CD4-positive, alpha-beta T cell (primary cell): ENCODE data around the gene GLO1. TPM values are rescaled to one million over a fixed set of nuclear protein-coding genes. Genes with fewer than 3 reads are reported as not detected.

Experiments used
- ATAC-seq: fragments of 200-7000 bp; cut with Tn5 transposase; one replicate; pipeline ENCODE4 v1.10.0; 2022; ENCODE audit warnings: mild to moderate bottlenecking; ENCODE audit not compliant: poor library complexity
- CTCF ChIA-PET: fragments of 350-600 bp; sonication (Branson Sonifier 250); formaldehyde crosslinking; loops from one replicate; lab custom pipeline; 2021; ENCODE audit warnings: antibody characterized with exemption, inconsistent platforms; lab: Charles Lee
- POLR2A ChIA-PET: fragments of 350-600 bp; sonication (Branson Sonifier 250); formaldehyde crosslinking; loops from one replicate; lab custom pipeline; 2021; ENCODE audit warnings: antibody characterized with exemption, inconsistent platforms; lab: Charles Lee
- DNase-seq, 14 experiments: peaks; one replicate each; pipeline ENCODE4 v3.0.0-alpha.2; 2013 to 2020; ENCODE audit warnings: mixed read lengths in 2 of 14
- H3K27ac ChIP-seq, 2 donors: one replicate each; pipeline versions ENCODE4 v1.5.1 to v1.7.0; 2013; ENCODE audit warnings: low read length in 2 of 2, low read depth in 1 of 2, mild to moderate bottlenecking in 1 of 2
- H3K27me3 ChIP-seq, 2 experiments: 1 replicate in 1 of 2; 2 replicates in 1 of 2; pipeline versions ENCODE4 v1.6.1 to v1.7.0; 2013; ENCODE audit warnings: low read length in 2 of 2, control low read depth in 1 of 2, mild to moderate bottlenecking in 1 of 2, moderate library complexity in 1 of 2; ENCODE audit not compliant: insufficient read depth in 2 of 2, control insufficient read depth in 1 of 2
- H3K36me3 ChIP-seq: one replicate; pipeline ENCODE4 v1.6.1; 2013; ENCODE audit warnings: low read length, control low read depth; ENCODE audit not compliant: insufficient read depth
- H3K4me1 ChIP-seq: one replicate; pipeline ENCODE4 v1.6.1; 2013; ENCODE audit warnings: low read length, control low read depth; ENCODE audit not compliant: insufficient read depth
- H3K4me3 ChIP-seq: one replicate; pipeline ENCODE4 v1.5.1; 2013; ENCODE audit warnings: mild to moderate bottlenecking, low read length, moderate library complexity
- H3K9me3 ChIP-seq, 2 experiments: 1 replicate in 1 of 2; 2 replicates in 1 of 2; pipeline versions ENCODE4 v1.6.1 to v1.7.0; 2013; ENCODE audit warnings: low read length in 2 of 2, mild to moderate bottlenecking in 2 of 2, control low read depth in 1 of 2, moderate library complexity in 1 of 2; ENCODE audit not compliant: control insufficient read depth in 1 of 2, insufficient read depth in 1 of 2
- H3K27ac Mint-ChIP-seq: one replicate; pipeline ENCODE4 v1.8.0; 2020; ENCODE audit warnings: mixed read lengths
- H3K27me3 Mint-ChIP-seq: one replicate; pipeline ENCODE4 v1.8.0; 2021; ENCODE audit warnings: mixed read lengths
- H3K36me3 Mint-ChIP-seq: one replicate; pipeline ENCODE4 v1.8.0; 2021; ENCODE audit warnings: low read depth, mixed read lengths
- H3K4me1 Mint-ChIP-seq: one replicate; pipeline ENCODE4 v1.8.0; 2021; ENCODE audit warnings: low read depth, mixed read lengths
- H3K4me3 Mint-ChIP-seq: one replicate; pipeline ENCODE4 v1.8.0; 2020; ENCODE audit warnings: mild to moderate bottlenecking, mixed read lengths
- H3K9me3 Mint-ChIP-seq: one replicate; pipeline ENCODE4 v1.8.0; 2020; ENCODE audit warnings: mixed read lengths
- intact Hi-C, 2 experiments: fragments of 100-400 bp; cut with DNase I in 1 of 2; cut with micrococcal nuclease in 1 of 2; formaldehyde crosslinking; loops; one replicate each; pipeline versions ENCODE4 v1.15.1 to v1.9.0; 2023 to 2025; cut with DNase I, micrococcal nuclease
- total RNA-seq, 174 experiments: library from RNA in 2 of 174; stranded (reverse) in 2 of 174; gene quantifications; one replicate each; pipeline ENCODE4 v1.2.3 and lab custom pipeline; 2021 to 2026
- TF ChIP-seq, protein P1 (sequence below): fragments of 200-600 bp; IDR thresholded peaks from one replicate; pipeline ENCODE4 v1.8.0; 2022; ENCODE audit warnings: antibody characterized with exemption, mild to moderate bottlenecking

GLO1 gene
- total RNA-seq, 2 experiments from 2014 or later = 24.1 to 26.2 TPM

DNA sequence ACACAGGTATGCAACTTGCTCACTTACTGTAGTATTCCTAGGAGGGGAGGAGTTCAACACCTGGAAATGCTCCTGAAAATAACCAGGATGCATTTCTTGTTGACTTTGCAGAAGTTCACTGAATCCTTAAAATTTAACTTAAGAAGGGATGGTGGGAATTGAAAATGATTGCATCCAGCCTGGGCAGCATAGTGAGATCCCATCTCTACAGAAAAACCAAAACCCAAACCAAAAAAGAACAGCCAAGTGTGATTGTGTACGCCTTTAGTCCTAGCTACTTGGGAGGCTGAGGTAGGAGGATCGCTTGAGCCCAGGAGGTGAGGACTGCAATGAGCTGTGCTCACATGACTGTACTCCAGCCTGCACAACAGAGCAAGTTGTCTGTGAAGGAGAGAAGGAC lies 13.9 kb upstream of the GLO1 start:
- Mint-ChIP-seq H3K27ac (no peak overlapping the region), H3K4me1 (peaks cover 15% of the 10 kb centered on the region), H3K36me3 (no peaks in the 10 kb centered on the region), H3K27me3 (peaks cover 67% of the 10 kb centered on the region), H3K4me3 (no peak overlapping the region), H3K9me3 (no peaks in the 10 kb centered on the region)
- ChIA-PET CTCF (interaction anchor here (0.9 kb wide), 1 partner anchor 24 kb away, joined by 3 read pairs; no protein-coding TSS in a partner anchor), POLR2A (no interaction called here)
- TF ChIP-seq, protein P1, sequence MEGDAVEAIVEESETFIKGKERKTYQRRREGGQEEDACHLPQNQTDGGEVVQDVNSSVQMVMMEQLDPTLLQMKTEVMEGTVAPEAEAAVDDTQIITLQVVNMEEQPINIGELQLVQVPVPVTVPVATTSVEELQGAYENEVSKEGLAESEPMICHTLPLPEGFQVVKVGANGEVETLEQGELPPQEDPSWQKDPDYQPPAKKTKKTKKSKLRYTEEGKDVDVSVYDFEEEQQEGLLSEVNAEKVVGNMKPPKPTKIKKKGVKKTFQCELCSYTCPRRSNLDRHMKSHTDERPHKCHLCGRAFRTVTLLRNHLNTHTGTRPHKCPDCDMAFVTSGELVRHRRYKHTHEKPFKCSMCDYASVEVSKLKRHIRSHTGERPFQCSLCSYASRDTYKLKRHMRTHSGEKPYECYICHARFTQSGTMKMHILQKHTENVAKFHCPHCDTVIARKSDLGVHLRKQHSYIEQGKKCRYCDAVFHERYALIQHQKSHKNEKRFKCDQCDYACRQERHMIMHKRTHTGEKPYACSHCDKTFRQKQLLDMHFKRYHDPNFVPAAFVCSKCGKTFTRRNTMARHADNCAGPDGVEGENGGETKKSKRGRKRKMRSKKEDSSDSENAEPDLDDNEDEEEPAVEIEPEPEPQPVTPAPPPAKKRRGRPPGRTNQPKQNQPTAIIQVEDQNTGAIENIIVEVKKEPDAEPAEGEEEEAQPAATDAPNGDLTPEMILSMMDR = no peak
- intact Hi-C loops = no loop called here
- Histone ChIP-seq H3K9me3 (peaks cover 0 to 3% of the 10 kb centered on the region in 2 experiments), H3K4me1 (peaks cover 19% of the 10 kb centered on the region), H3K4me3 (no peak overlapping the region), H3K36me3 (no peaks in the 10 kb centered on the region), H3K27me3 (peaks cover 25 to 33% of the 10 kb centered on the region in 2 experiments), H3K27ac (no peak overlapping the region)
- DNase-seq (no peak), ATAC-seq (no peak)

DNA sequence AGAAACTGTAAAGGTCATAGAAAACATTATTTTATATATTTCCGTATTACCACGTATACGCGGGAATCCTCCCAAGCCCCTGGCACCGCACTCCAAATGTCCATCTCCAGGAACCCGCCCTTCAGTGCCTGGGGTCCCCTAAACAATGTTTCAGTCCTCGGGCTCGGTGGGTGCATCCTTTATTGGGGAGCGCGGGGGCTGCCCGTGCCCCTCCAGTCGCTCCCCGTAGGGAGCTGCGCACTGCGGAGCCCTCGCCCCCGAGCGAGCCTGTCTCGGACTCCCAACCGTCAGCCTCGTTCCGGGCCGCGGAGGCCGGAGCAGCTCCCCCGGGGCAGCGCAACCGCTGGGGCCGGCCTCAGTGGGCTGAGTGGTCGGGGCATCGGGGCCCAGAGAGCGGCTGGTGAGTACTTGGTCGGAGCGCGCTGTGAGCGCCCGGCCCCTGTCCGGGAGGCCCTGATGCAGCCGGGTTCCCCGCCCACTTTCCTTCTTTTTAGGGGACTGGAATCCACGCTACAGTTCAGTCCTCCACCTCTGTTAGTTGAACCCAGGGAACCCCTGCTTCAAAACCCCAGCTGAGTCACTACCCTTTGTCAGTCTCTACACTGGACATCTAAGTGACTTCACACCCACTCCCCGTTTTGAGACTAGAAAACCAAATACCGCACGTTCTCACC lies 12.2 kb upstream of the GLO1 start, which contains the start of gene DNAH8:
Gene DNAH8, plus strand, starts transcription at position 296 of the 674 bp plus-strand sequence. CDS start 7,499 bp downstream, outside the sequence.
- no peaks in the 10 kb centered on the region for H3K36me3 ChIP-seq
- POLR2A ChIA-PET = interaction anchor here (1.8 to 2.0 kb wide), 3 partner anchors 12 to 76 kb away, joined by 5 to 20 read pairs (median 8); partner anchors contain the start of genes BTBD9 and GLO1
- Mint-ChIP-seq H3K9me3 (no peaks in the 10 kb centered on the region), H3K4me1 (peaks cover 15% of the 10 kb centered on the region), H3K27me3 (peaks cover 53% of the 10 kb centered on the region), H3K27ac (no peak within 1 kb of the TSS), H3K4me3 (peak within 1 kb of the TSS; percentile 49), H3K36me3 (no peaks in the 10 kb centered on the region)
- H3K4me3 ChIP-seq = peak within 1 kb of the TSS; percentile 22
- H3K4me1 ChIP-seq = peaks cover 19% of the 10 kb centered on the region
- no peak within 1 kb of the TSS for H3K27ac ChIP-seq
- TF ChIP-seq, protein P1 = no peak
- H3K27me3 ChIP-seq = peaks cover 23 to 27% of the 10 kb centered on the region in 2 experiments
- no peaks in the 10 kb centered on the region for H3K9me3 ChIP-seq
- CTCF ChIA-PET = no interaction called here
- peak; percentile 26 for ATAC-seq
- intact Hi-C loops = no loop called here
- peak in 4 of 14 experiments; percentile 2 to 39 (median 12) for DNase-seq

DNA sequence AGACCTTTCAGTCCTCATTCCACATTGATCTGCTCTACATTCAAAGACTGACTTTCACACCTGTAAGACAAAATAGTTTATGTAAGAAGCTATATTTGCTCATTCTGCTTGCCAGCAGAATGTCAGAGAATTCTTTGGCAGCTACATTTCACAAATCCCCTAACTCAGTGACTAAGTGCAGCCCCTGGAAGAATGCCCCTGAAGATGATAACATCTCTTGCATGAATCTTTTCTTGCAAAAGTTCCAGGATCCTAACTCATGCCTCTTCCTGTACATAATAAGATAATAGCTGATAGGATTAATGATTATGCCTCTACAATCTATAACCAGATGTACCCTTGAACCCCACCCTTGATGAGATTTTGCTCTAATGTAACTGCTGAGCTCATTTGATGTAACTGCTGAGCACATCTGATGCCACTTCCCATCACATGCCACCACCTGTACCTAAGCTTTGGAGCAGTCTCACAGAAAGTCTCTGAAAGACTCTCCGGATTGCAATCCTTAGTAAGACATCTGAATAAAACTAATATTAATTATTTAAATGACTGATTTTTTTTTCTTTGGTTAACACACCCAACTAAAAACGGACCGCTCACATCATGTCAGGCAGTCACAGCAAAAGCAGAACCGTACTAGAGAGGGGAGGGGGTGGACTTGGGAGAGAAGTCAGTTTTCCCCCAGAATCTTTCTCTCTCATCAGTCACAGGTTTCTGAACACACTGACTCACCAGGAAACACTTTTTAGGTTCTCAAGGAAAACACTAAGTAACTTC lies 11.5 kb upstream of the GLO1 start:
- H3K27ac ChIP-seq = no peak overlapping the region
- Mint-ChIP-seq H3K9me3 (no peaks in the 10 kb centered on the region), H3K4me3 (peak overlapping the region; percentile 49), H3K27ac (no peak overlapping the region), H3K4me1 (peaks cover 15% of the 10 kb centered on the region), H3K27me3 (peaks cover 46% of the 10 kb centered on the region), H3K36me3 (no peaks in the 10 kb centered on the region)
- DNase-seq (peak in 3 of 14 experiments; percentile 27 to 49 (median 30)), ATAC-seq (peak; percentile 33)
- ChIA-PET CTCF (no interaction called here), POLR2A (interaction anchor here (0.7 to 2.0 kb wide), 5 partner anchors 9 to 81 kb away, joined by 3 to 20 read pairs (median 5); partner anchors contain the start of genes BTBD9 and GLO1)
- H3K4me3 ChIP-seq = peak overlapping the region; percentile 22
- H3K4me1 ChIP-seq = peaks cover 19% of the 10 kb centered on the region
- H3K9me3 ChIP-seq = no peaks in the 10 kb centered on the region
- peaks cover 16 to 20% of the 10 kb centered on the region in 2 experiments for H3K27me3 ChIP-seq
- no peaks in the 10 kb centered on the region for H3K36me3 ChIP-seq
- TF ChIP-seq, protein P1 = no peak
- intact Hi-C loops = no loop called here
